PC-9 (cell line): ENCODE data around the gene SYT4. TPM values are rescaled to one million over a fixed set of nuclear protein-coding genes. Genes with fewer than 3 reads are reported as not detected.

ENCODE experiments used
- BruUV-seq: library from RNA; stranded (reverse); fragments of 400-500 nt; replicated peaks from 2 replicates; lab custom pipeline; 2021; lab: Mats Ljungman, UMichigan
- CTCF ChIA-PET: fragments of 300-600 bp; sonication (Branson Sonifier 250); formaldehyde crosslinking; loops from one replicate; lab custom pipeline; 2022; ENCODE audit warnings: antibody characterized with exemption; lab: Charles Lee
- POLR2A ChIA-PET: fragments of 300-600 bp; sonication (Branson Sonifier 250); formaldehyde crosslinking; loops from one replicate; lab custom pipeline; 2022; ENCODE audit warnings: antibody characterized with exemption; ENCODE audit not compliant: unreplicated experiment; lab: Charles Lee
- DNase-seq, 2 experiments: peaks; one replicate each; pipeline versions ENCODE4 v3.0.0 to v3.0.0-alpha.2; 2015 to 2022; ENCODE audit warnings: mixed read lengths in 1 of 2
- H2AFZ ChIP-seq: fragments of 200-600 bp; sonication (generic); 2 replicates; pipeline ENCODE4 v1.8.1; 2017; ENCODE audit warnings: antibody characterized with exemption
- H3F3A ChIP-seq: fragments of 200-600 bp; sonication (generic); 2 replicates; pipeline ENCODE4 v1.8.1; 2017; ENCODE audit warnings: antibody characterized with exemption, mild to moderate bottlenecking, low read depth; ENCODE audit not compliant: insufficient read depth
- H3K27ac ChIP-seq: fragments of 200-600 bp; sonication (generic); 2 replicates; pipeline ENCODE4 v1.6.1; 2016; ENCODE audit warnings: mixed run types
- H3K27me3 ChIP-seq: fragments of 200-600 bp; sonication (generic); 2 replicates; pipeline ENCODE4 v1.6.1; 2016; ENCODE audit warnings: low read depth, mixed run types; ENCODE audit not compliant: insufficient read depth
- H3K36me3 ChIP-seq: fragments of 200-600 bp; sonication (generic); 2 replicates; pipeline ENCODE4 v1.6.1; 2016; ENCODE audit warnings: low read depth, mixed run types
- H3K4me1 ChIP-seq: fragments of 200-600 bp; sonication (generic); replicated peaks from 2 replicates; pipeline ENCODE4 v1.6.1; 2016; ENCODE audit warnings: mixed run types; ENCODE audit not compliant: insufficient read depth
- H3K4me2 ChIP-seq: fragments of 200-600 bp; sonication (generic); 2 replicates; pipeline ENCODE4 v1.6.1; 2017; ENCODE audit warnings: mixed run types
- H3K4me3 ChIP-seq: fragments of 200-600 bp; sonication (generic); 2 replicates; pipeline ENCODE4 v1.6.1; 2016; ENCODE audit warnings: mixed run types
- H3K79me2 ChIP-seq: fragments of 200-600 bp; sonication (generic); 2 replicates; pipeline ENCODE4 v1.6.1; 2017; ENCODE audit warnings: low read depth, mixed run types
- H3K9me2 ChIP-seq: fragments of 200-600 bp; sonication (generic); 2 replicates; pipeline ENCODE4 v1.8.1; 2017; ENCODE audit warnings: mild to moderate bottlenecking; ENCODE audit not compliant: insufficient read depth
- H3K9me3 ChIP-seq: fragments of 200-600 bp; sonication (generic); 2 replicates; pipeline ENCODE4 v1.8.1; 2016; ENCODE audit warnings: low read depth; ENCODE audit not compliant: insufficient read depth
- H4K20me1 ChIP-seq: fragments of 200-600 bp; sonication (generic); 2 replicates; pipeline ENCODE4 v1.8.1; 2017; ENCODE audit not compliant: insufficient read depth
- EZH2 ChIP-seq: fragments of 200-600 bp; sonication (generic); IDR thresholded peaks from 2 replicates; pipeline ENCODE4 v1.8.0; 2017; ENCODE audit warnings: antibody characterized with exemption, low read depth
- intact Hi-C: fragments of 100-400 bp; cut with micrococcal nuclease; formaldehyde crosslinking; loops from one replicate; pipeline ENCODE4 v1.10.0; 2022; ENCODE audit not compliant: unreplicated experiment
- total RNA-seq: library from RNA; stranded (reverse); gene quantifications from 2 replicates; pipeline ENCODE4 v1.2.3, GENCODE V29; 2021
- TF ChIP-seq, protein P1 (sequence below): fragments of 200-600 bp; sonication (generic); conservative IDR thresholded peaks from 2 replicates; pipeline ENCODE4 v1.6.1; 2017; ENCODE audit warnings: mixed run types, antibody characterized with exemption, mild to moderate bottlenecking, moderate library complexity

SYT4 gene
- total RNA-seq, 1 experiment from 2014 or later = not detected

DNA sequence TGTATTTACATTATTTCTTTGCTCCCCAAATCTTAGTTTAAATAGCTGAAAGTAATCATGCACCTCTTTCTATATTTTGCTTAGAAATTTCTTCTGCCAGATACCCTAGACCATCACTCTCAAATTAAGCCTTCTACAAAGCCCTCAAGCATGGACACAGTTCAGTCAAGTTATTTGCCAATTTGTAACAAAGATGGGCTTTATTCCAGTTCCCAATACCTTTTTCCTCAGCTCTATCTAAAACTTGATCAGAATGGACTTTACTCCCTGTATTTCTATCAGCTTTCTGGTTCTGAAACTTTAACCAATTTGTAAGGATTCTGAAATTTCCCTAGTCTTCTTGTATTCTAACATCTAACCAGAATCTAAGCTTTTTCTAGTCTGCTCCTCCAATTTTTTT is 56.6 kb downstream of the SYT4 start:
- intact Hi-C loops = no loop called here
- Histone ChIP-seq H2AFZ (no peak overlapping the region), H3K9me3 (no peaks in the 10 kb centered on the region), H3K4me2 (no peak overlapping the region), H3K79me2 (no peaks in the 10 kb centered on the region), H3F3A (no peaks in the 10 kb centered on the region), H3K27me3 (no peaks in the 10 kb centered on the region), H4K20me1 (no peaks in the 10 kb centered on the region), H3K4me1 (no peaks in the 10 kb centered on the region), H3K27ac (no peak overlapping the region), H3K9me2 (no peaks in the 10 kb centered on the region), H3K36me3 (no peaks in the 10 kb centered on the region), H3K4me3 (no peak overlapping the region)
- TF ChIP-seq, protein P1, sequence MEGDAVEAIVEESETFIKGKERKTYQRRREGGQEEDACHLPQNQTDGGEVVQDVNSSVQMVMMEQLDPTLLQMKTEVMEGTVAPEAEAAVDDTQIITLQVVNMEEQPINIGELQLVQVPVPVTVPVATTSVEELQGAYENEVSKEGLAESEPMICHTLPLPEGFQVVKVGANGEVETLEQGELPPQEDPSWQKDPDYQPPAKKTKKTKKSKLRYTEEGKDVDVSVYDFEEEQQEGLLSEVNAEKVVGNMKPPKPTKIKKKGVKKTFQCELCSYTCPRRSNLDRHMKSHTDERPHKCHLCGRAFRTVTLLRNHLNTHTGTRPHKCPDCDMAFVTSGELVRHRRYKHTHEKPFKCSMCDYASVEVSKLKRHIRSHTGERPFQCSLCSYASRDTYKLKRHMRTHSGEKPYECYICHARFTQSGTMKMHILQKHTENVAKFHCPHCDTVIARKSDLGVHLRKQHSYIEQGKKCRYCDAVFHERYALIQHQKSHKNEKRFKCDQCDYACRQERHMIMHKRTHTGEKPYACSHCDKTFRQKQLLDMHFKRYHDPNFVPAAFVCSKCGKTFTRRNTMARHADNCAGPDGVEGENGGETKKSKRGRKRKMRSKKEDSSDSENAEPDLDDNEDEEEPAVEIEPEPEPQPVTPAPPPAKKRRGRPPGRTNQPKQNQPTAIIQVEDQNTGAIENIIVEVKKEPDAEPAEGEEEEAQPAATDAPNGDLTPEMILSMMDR = no peak
- no peak for TF ChIP-seq EZH2
- POLR2A ChIA-PET = no interaction called here
- no peak for DNase-seq
- CTCF ChIA-PET = no interaction called here
- no TSS peak for BruUV-seq

Other genes with a start within 250 kb of the SYT4 start
- gene RIT2, start 161.8 kb downstream of the SYT4 start, total RNA-seq = not detected in 2 replicates